Measurements from ENCODE around the gene ZNF525. TPM values are rescaled to one million over a fixed set of nuclear protein-coding genes. Genes with fewer than 3 reads are reported as not detected.
"Not testable (repeated sequence)": the region's sequence is repeated elsewhere in the genome, so short reads cannot be mapped to it uniquely, and the experiment has no call there.

The ZNF525 gene
- total RNA-seq, 1 experiment from 2014 or later, result 37.7 TPM

DNA sequence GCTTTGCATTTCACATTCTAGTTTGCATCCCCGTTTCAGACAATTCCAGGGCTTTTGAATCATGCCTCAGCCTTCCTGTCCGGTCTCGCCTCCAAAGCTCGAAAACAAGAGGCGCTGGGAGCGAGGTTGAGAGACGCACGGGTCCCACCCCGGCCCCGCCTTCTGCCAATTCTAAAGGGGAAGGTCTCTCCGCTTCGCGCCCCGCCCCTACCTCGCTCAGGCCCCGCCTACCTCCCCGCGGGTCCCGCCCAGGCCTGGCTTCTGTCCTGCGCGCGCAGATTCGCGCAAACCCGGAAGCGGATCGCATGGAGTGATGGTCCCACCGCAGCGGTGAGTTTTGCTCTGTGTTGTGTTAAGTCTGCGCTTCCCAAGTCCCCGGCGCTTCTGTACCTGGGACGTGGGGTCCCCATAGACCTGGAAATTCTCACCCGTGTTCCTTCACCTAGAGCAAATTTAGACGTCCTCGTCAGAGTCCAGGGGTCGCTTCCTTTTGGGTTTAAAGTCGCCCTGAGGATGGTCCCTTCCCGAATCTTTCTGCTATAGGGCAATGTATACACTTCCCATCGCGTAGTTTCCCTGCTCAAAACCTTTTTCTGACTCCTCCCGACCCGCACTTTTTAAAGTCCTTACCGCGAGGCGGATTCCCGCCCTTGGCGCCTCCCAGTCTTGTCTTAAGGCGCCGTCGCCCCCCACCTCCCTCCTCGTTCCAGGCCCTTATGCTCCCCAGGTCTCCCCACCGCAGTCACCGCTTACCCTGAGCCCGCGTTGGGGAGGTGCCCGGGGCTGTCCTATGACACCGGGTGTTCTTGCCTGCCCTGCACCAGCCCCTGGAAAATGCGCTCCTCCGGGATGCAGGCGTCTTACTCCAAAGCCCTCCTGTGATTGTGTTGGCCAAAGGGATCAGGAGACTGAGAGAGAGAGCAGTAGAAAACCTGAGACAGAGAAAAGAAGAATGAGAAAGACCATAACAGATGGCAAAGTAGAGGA, 31.7 kb upstream of the ZNF525 start, which contains the start of gene ZNF845:
Gene ZNF845 (plus strand): TSS at position 287 of the 987 bp plus-strand sequence. CDS start 7,559 bp downstream, outside the sequence.
- TF ChIP-seq, protein P1, sequence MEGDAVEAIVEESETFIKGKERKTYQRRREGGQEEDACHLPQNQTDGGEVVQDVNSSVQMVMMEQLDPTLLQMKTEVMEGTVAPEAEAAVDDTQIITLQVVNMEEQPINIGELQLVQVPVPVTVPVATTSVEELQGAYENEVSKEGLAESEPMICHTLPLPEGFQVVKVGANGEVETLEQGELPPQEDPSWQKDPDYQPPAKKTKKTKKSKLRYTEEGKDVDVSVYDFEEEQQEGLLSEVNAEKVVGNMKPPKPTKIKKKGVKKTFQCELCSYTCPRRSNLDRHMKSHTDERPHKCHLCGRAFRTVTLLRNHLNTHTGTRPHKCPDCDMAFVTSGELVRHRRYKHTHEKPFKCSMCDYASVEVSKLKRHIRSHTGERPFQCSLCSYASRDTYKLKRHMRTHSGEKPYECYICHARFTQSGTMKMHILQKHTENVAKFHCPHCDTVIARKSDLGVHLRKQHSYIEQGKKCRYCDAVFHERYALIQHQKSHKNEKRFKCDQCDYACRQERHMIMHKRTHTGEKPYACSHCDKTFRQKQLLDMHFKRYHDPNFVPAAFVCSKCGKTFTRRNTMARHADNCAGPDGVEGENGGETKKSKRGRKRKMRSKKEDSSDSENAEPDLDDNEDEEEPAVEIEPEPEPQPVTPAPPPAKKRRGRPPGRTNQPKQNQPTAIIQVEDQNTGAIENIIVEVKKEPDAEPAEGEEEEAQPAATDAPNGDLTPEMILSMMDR (conservative IDR thresholded peaks at IDR 0.05), result no peak
- Histone ChIP-seq H2AK5ac (ENCODE audit: insufficient read length, low read length) (no peak within 1 kb of the TSS), H3K4me1 (ENCODE audit: insufficient read depth, low read length) (no peaks in the 10 kb centered on the region; the same call in 1 of the 2 replicates), H3K79me1 (ENCODE audit: insufficient read depth, low read depth, low read length, poor library complexity, severe bottlenecking) (peaks cover 3% of the 10 kb centered on the region), H2BK120ac (ENCODE audit: low read depth, low read length, poor library complexity, severe bottlenecking) (no peak within 1 kb of the TSS), H3K18ac (ENCODE audit: insufficient read length, low read depth, low read length) (peak within 1 kb of the TSS; percentile 33), H2AFZ (ENCODE audit: low read length) (peak within 1 kb of the TSS; percentile 49), H3K27ac (ENCODE audit: insufficient read length, low read depth, low read length) (peak within 1 kb of the TSS; percentile 25), H3K23ac (ENCODE audit: insufficient read length, low read depth, low read length) (no peak within 1 kb of the TSS), H3T11ph (ENCODE audit: low read length) (no peak within 1 kb of the TSS), H3K23me2 (ENCODE audit: insufficient read length, low read depth, low read length, poor library complexity, severe bottlenecking) (peaks cover 4% of the 10 kb centered on the region), H3K4me2 (ENCODE audit: insufficient read depth, insufficient read length, low read length) (peak within 1 kb of the TSS; percentile 69), H4K5ac (ENCODE audit: insufficient read length, low read depth, low read length) (no peak within 1 kb of the TSS), H3K27me3 (ENCODE audit: insufficient read depth, low read length) (no peaks in the 10 kb centered on the region), H3K79me2 (ENCODE audit: insufficient read depth, low read length) (no peaks in the 10 kb centered on the region; the same call in 1 of the 2 replicates), H3K56ac (ENCODE audit: insufficient read length, low read depth, low read length) (no peak within 1 kb of the TSS), H4K8ac (replicated peaks; ENCODE audit: insufficient read length, low read depth, low read length) (no peak within 1 kb of the TSS), H3K14ac (ENCODE audit: insufficient read depth, low read length) (peak within 1 kb of the TSS; percentile 92), H2BK15ac (ENCODE audit: low read depth, low read length) (no peak within 1 kb of the TSS), H4K91ac (ENCODE audit: insufficient read length, low read depth, low read length) (no peak within 1 kb of the TSS), H3K9ac (ENCODE audit: extremely low read depth, insufficient read length, low read length) (peak within 1 kb of the TSS; percentile 75), H3K4ac (ENCODE audit: low read depth, low read length) (no peak within 1 kb of the TSS), H2BK12ac (ENCODE audit: insufficient read length, low read depth, low read length) (no peak within 1 kb of the TSS), H4K20me1 (ENCODE audit: control insufficient read depth, insufficient read depth, insufficient read length) (no peaks in the 10 kb centered on the region), H3K9me3 (ENCODE audit: control insufficient read depth, low read depth, low read length) (no peaks in the 10 kb centered on the region), H2BK20ac (ENCODE audit: low read depth, low read length, poor library complexity, severe bottlenecking) (no peak within 1 kb of the TSS), H2BK5ac (ENCODE audit: insufficient read length, low read length) (no peak within 1 kb of the TSS)
- peaks cover 5 to 13% of the 10 kb centered on the region in 2 experiments for H3K4me1 Mint-ChIP-seq
- peaks cover 21% of the 10 kb centered on the region for H3K27me3 Mint-ChIP-seq (ENCODE audit: low read depth)
- peak within 1 kb of the TSS; percentile 90 to 94 for H3K4me3 Mint-ChIP-seq
- peak within 1 kb of the TSS; percentile 66 to 97 (median 97) for H3K27ac Mint-ChIP-seq
- no CpG with 5 or more reads among the region's 61 CpGs for WGBS (ENCODE audit: extremely low coverage, insufficient read length, low lambda C conversion rate)
- peak; percentile 95 for DNase-seq
- peaks cover 10 to 24% (median 14%) of the 10 kb centered on the region in 3 experiments for H3K36me3 Mint-ChIP-seq (ENCODE audit: insufficient read depth in 1 of 3, low read depth in 3 of 3)
- peaks cover 23 to 24% of the 10 kb centered on the region in 2 experiments for H3K9me3 Mint-ChIP-seq

DNA sequence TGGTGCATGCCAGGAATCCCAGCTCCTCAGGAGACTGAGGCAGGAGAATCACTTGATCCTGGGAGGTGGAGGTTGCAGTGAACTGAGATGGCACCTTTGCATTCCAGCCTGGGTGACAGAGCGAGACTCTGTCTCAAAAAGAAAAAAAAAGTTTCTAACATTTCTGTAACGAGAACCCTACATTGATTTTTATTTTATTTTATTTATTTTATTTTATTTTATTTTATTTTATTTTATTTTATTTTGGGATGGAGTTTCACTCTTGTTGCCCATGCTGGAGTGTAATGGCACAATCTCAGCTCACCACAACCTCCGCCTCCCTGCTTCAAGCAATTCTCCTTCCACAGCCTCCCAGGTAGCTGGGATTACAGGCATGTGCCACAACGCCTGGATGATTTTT, 21.1 kb upstream of the ZNF525 start:
- not testable (repeated sequence) for DNase-seq; H3K56ac ChIP-seq (ENCODE audit: insufficient read length, low read depth, low read length); H2BK5ac ChIP-seq (ENCODE audit: insufficient read length, low read length); H4K5ac ChIP-seq (ENCODE audit: insufficient read length, low read depth, low read length); H2BK12ac ChIP-seq (ENCODE audit: insufficient read length, low read depth, low read length); H2BK120ac ChIP-seq (ENCODE audit: low read depth, low read length, poor library complexity, severe bottlenecking); H3K4me3 Mint-ChIP-seq; H2BK15ac ChIP-seq (ENCODE audit: low read depth, low read length); H4K8ac ChIP-seq (replicated peaks; ENCODE audit: insufficient read length, low read depth, low read length); H3K18ac ChIP-seq (ENCODE audit: insufficient read length, low read depth, low read length); H3K27ac ChIP-seq (ENCODE audit: insufficient read length, low read depth, low read length); H4K91ac ChIP-seq (ENCODE audit: insufficient read length, low read depth, low read length); H3K4me1 Mint-ChIP-seq; H3K79me2 ChIP-seq (ENCODE audit: insufficient read depth, low read length); H3K27me3 Mint-ChIP-seq (ENCODE audit: low read depth); H3K4me2 ChIP-seq (ENCODE audit: insufficient read depth, insufficient read length, low read length); H3T11ph ChIP-seq (ENCODE audit: low read length); H2AK5ac ChIP-seq (ENCODE audit: insufficient read length, low read length); H3K9ac ChIP-seq (ENCODE audit: extremely low read depth, insufficient read length, low read length); H3K4ac ChIP-seq (ENCODE audit: low read depth, low read length); H3K23me2 ChIP-seq (ENCODE audit: insufficient read length, low read depth, low read length, poor library complexity, severe bottlenecking); H3K27me3 ChIP-seq (ENCODE audit: insufficient read depth, low read length); H3K27ac Mint-ChIP-seq; H2BK20ac ChIP-seq (ENCODE audit: low read depth, low read length, poor library complexity, severe bottlenecking); H4K20me1 ChIP-seq (ENCODE audit: control insufficient read depth, insufficient read depth, insufficient read length); H2AFZ ChIP-seq (ENCODE audit: low read length); H3K14ac ChIP-seq (ENCODE audit: insufficient read depth, low read length); H3K23ac ChIP-seq (ENCODE audit: insufficient read length, low read depth, low read length); H3K4me1 ChIP-seq (ENCODE audit: insufficient read depth, low read length); H3K79me1 ChIP-seq (ENCODE audit: insufficient read depth, low read depth, low read length, poor library complexity, severe bottlenecking)
- H3K9me3 Mint-ChIP-seq, result peaks cover 23 to 37% of the 10 kb centered on the region in 2 experiments
- peaks cover 78 to 82% (median 81%) of the 10 kb centered on the region in 3 experiments for H3K36me3 Mint-ChIP-seq (ENCODE audit: insufficient read depth in 1 of 3, low read depth in 3 of 3)
- peaks cover 15% of the 10 kb centered on the region for H3K9me3 ChIP-seq (ENCODE audit: control insufficient read depth, low read depth, low read length)
- WGBS (ENCODE audit: extremely low coverage, insufficient read length, low lambda C conversion rate), result no CpG with 5 or more reads among the region's 4 CpGs
